ENCODE data around the gene BEST2.

The BEST2 gene

GRCh38 chr19:12788682-12789097 is 37.1 kb downstream of the BEST2 start:
- H3K4me3 ChIP-seq (ENCODE audit: low read depth, low read length) = peak overlapping the region; percentile 95
- TF ChIP-seq, protein P1, sequence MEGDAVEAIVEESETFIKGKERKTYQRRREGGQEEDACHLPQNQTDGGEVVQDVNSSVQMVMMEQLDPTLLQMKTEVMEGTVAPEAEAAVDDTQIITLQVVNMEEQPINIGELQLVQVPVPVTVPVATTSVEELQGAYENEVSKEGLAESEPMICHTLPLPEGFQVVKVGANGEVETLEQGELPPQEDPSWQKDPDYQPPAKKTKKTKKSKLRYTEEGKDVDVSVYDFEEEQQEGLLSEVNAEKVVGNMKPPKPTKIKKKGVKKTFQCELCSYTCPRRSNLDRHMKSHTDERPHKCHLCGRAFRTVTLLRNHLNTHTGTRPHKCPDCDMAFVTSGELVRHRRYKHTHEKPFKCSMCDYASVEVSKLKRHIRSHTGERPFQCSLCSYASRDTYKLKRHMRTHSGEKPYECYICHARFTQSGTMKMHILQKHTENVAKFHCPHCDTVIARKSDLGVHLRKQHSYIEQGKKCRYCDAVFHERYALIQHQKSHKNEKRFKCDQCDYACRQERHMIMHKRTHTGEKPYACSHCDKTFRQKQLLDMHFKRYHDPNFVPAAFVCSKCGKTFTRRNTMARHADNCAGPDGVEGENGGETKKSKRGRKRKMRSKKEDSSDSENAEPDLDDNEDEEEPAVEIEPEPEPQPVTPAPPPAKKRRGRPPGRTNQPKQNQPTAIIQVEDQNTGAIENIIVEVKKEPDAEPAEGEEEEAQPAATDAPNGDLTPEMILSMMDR (IDR thresholded peaks at IDR 0.05; ENCODE audit: borderline replicate concordance, insufficient read depth, low read depth, low read length) = no peak

GRCh38 chr19:12789098-12789903 is 37.7 kb downstream of the BEST2 start:
- peak overlapping the region; percentile 95 for H3K4me3 ChIP-seq (ENCODE audit: low read depth, low read length)
- TF ChIP-seq, protein P1 (IDR thresholded peaks at IDR 0.05; ENCODE audit: borderline replicate concordance, insufficient read depth, low read depth, low read length) = no peak

- peak overlapping the region; percentile 95 for H3K4me3 ChIP-seq (ENCODE audit: low read depth, low read length)
- TF ChIP-seq, protein P1 (IDR thresholded peaks at IDR 0.05; ENCODE audit: borderline replicate concordance, insufficient read depth, low read depth, low read length) = no peak
These were observed 38.5 kb downstream of the BEST2 start for GRCh38 chr19:12789904-12790619.

GRCh38 chr19:12790628-12791344 is 39.2 kb downstream of the BEST2 start:
- H3K4me3 ChIP-seq (ENCODE audit: low read depth, low read length) = peak overlapping the region; percentile 95
- TF ChIP-seq, protein P1 (IDR thresholded peaks at IDR 0.05; ENCODE audit: borderline replicate concordance, insufficient read depth, low read depth, low read length) = no peak

- TF ChIP-seq, protein P1 (IDR thresholded peaks at IDR 0.05; ENCODE audit: borderline replicate concordance, insufficient read depth, low read depth, low read length) = peak; percentile 20; the same call in 1 of the 2 replicates
- peak within 1 kb of the TSS; percentile 95 for H3K4me3 ChIP-seq (ENCODE audit: low read depth, low read length)
These were observed 39.9 kb downstream of the BEST2 start, which contains the start of gene JUNB for GRCh38 chr19:12791345-12792050. JUNB (plus strand) TSS chr19:12791486; CDS start chr19:12791772, 286 bp downstream.

GRCh38 chr19:12792051-12792852 is 40.7 kb downstream of the BEST2 start:
- TF ChIP-seq, protein P1 (IDR thresholded peaks at IDR 0.05; ENCODE audit: borderline replicate concordance, insufficient read depth, low read depth, low read length) = no peak
- H3K4me3 ChIP-seq (ENCODE audit: low read depth, low read length) = peak overlapping the region; percentile 95

Data from GM12875 (cell line).